ENCODE measurements around the gene SMTNL1.

The SMTNL1 gene

GRCh38 chr11:57597916-57598830 lies 60.8 kb downstream of the SMTNL1 start:
- no peak for FAIRE-seq

- FAIRE-seq: no peak
These were observed 61.4 kb downstream of the SMTNL1 start for GRCh38 chr11:57598831-57599155.

GRCh38 chr11:57599381-57599780 lies 62.0 kb downstream of the SMTNL1 start:
- no peak for FAIRE-seq

All from islet of Langerhans (tissue), 1 donor.